Measurements from ENCODE around the gene HDGFL2. TPM values are rescaled to one million over a fixed set of nuclear protein-coding genes. Genes with fewer than 3 reads are reported as not detected.

Gene HDGFL2
- polyA plus RNA-seq, 3 donors, result 54.9 to 90.9 (median 85.5) TPM

DNA sequence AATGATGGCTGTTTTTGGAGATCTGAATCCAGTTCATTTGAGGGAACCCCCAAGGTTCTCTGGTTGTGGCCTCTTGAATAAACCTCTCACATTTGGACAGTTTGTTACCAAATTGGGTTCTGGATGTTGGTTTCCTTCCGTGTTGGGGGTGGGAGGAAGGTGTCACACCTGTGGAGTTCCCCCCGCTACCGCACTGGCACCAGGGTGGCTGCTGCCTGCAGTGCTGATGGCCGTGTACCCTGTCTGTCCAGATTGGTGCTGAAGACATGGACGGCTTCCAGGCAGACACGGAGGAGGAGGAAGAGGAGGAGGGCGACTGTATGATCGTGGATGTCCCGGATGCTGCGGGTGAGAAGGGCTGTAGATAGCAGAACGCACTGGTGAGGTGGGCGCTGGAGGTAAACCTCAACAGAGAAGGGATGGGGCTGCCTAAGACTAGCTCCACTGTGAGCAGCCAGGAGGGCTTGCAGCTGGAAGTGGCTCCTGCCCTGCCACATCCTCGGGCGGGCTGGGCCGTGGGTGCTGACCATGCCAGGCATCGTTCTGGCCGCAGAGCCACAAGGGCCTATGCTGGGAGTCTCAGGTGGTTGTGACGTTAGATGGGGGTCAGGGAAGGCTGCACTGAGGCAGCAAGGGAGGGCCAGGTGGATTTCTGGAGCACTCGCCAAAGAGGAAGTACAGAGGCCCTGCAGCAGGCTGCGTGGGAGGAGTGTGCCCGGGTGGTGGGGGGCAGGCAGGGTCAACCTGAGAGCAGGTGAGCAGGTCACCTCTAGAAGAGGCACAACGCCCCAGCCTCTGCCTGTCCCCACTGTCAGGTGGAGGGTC is 29.9 kb upstream of the HDGFL2 start:
- DNase-seq (ENCODE audit: extremely low read depth in 1 of 11, low read depth in 9 of 11, low spot score in 4 of 11), result no peak

GRCh38 chr19:4442819-4443146 is 29.3 kb upstream of the HDGFL2 start:
- no peak for DNase-seq (ENCODE audit: extremely low read depth in 1 of 11, low read depth in 9 of 11, low spot score in 4 of 11)

DNA sequence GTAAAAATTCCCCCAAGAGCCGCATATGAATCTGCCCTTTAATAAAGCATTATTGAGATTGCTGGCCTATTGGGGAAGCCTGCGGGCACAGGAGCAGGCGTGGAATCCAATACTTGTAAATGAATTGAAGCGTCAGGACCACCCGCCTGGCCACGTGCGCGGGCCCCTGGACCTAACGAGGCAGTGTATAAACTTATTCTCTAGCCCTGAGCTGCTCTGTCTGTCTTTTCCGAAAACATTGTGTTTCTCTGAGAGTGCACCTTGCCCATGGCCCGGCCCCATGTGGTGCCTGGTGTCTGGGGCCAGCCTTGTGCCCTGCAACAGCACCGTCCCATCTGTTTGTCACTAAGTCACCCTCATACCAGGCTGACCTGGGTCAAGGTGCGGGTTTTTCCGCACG is 28.9 kb upstream of the HDGFL2 start:
- DNase-seq (ENCODE audit: extremely low read depth in 1 of 11, low read depth in 9 of 11, low spot score in 4 of 11), result no peak

GRCh38 chr19:4443966-4444764 is 27.9 kb upstream of the HDGFL2 start:
- no peak for DNase-seq (ENCODE audit: extremely low read depth in 1 of 11, low read depth in 9 of 11, low spot score in 4 of 11)

DNA sequence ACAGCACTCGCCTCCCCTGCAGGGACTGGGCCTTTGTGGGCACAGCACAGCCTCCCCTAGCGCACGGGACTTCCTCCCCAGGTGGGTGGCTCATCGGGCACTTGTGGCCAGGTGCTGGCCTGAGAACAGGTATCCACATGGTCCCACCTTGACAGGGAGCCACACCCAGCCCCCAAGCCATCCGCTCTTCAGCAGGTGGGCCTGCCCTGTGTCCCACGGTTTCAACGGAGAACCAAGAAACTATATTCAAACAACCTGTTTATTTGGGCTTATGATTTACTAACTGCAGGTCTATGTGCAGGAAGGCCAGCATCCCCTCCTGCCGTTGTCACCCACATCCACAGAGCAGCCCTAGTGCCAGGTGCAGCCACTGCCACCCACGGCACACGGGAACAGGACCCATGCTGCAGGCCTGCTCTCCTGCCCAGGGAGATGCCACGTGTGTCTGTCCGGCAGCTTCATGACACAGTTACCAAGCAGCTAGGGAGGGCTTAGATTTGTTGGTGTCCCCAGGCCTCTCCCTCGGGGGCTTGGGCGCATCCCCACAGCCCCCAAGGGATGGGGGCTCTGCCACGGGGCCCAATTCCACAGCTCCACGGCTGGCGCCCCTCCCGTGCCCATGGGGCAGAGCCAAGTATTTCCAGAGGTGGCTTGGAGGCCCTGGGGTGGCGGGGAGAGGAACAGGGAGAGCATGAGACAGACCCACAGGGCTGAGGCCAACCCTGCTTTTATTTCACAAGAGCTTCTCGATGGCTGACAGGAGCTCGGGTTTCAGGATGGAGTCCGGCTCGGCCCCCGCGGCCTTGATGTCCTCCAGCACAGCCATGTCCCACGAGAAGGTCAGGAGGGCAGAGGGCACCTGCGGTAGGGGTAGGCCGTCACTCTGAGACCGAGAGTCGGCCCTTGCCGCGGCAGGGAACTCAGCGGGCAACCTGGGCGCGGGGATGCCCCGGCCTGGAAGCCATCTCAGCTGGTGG is 27.0 kb upstream of the HDGFL2 start:
- DNase-seq (ENCODE audit: extremely low read depth in 1 of 11, low read depth in 9 of 11, low spot score in 4 of 11), result peak in 1 of 11 donors; percentile 16

DNA sequence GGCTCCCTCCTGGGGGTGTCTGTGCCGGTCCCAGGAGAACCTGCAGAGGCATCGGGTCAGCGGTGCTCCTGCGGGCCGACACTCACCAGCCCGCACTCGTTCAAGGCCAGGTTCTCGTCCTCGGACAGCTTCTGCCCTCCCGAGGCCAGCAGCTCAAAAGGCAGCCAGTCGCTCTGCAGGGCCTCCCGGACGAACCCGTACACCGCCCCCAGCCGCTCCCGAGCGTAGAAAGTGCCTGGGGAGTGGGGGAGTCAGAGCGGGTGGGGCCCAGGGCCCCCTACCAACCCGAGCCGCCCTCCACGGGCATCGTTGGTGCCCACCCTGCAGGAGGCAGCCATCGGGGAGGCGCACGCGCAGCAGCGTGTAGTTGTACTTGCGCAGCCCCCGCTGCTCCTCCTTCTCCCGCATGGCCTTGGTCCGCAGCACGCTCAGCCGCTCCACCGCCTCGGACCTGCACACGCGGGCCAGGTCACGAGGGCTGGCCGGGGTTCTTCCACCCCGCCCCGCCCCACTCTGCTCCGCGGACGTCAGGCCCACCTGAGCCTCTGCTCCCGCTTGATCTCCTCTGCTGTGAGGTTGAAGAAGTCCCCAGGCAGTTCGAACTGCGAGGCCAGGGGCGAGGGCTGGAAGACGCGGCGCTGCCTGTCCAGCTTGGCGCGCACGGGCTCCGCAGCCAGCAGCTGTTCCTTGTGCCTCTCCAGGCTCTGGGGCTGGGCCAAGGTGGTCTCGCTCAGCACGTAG is 26.0 kb upstream of the HDGFL2 start:
- no peak for DNase-seq (ENCODE audit: extremely low read depth in 1 of 11, low read depth in 9 of 11, low spot score in 4 of 11)

DNA sequence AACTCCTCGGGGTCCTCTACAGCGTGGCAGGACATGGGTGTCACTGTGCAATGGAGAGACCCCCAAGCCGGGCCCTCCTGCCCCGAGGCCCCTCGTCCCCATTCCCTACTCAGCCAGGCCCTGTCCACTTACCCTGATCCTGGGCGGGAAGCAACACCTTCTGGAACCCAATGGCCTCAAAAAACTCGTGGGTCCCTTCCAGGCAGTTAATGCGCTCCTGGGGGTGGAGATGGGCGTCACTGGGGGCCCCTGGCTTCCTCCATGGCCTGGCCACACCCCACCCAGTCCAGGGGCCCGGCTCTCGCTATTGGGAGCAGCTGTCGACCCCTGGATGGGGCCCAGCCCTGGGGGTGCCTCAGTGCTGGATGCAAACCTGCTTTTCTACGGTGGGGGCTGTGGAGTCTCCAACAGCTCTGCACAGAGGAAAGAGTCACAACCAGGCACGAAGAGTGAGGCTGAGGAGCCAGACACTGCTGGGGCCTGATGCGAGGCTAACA is 25.3 kb upstream of the HDGFL2 start:
- no peak for DNase-seq (ENCODE audit: extremely low read depth in 1 of 11, low read depth in 9 of 11, low spot score in 4 of 11)

- no peak for DNase-seq (ENCODE audit: extremely low read depth in 1 of 11, low read depth in 9 of 11, low spot score in 4 of 11)
These were observed 24.6 kb upstream of the HDGFL2 start for GRCh38 chr19:4447327-4448146.

DNA sequence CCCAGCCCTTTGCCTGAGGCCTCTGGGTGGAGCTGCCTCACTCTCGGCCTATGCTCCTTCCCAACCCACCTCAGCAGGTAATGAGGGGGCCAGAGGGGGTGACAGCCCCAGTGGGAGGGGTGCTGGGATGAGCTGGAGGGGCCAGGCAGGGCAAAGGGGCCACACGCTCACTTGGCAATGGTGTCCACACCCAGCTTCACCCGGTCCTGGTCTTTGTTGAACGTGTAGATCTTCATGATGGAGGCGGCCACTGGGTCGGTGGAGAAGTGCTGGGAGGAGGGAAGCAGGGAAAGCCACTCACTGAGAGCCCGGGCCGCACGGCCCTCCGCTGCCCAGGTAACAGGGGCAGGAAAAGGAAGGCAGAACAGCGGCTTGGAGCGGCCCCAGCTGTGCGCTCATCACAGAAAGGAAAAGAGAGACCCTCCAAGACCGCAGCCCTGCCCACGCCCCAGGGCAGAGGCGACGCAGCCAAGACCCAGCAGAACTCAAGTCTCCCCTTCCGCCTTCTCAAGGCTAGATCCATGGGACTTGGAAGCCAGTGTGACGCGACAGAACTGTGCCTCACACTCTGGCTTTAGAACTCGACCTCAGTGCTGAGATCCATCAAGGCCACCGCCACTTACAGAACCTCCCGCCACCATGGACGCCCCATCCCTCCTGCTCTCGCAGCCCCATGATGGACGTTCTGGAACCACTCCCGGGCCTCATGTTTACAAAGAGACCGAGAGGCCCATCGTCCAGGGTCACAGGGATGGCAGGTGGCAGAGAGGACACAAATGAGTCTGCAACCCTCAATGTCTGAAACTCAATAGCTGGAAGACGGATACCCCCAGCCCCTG is 23.7 kb upstream of the HDGFL2 start:
- DNase-seq (ENCODE audit: extremely low read depth in 1 of 11, low read depth in 9 of 11, low spot score in 4 of 11), result no peak

DNA sequence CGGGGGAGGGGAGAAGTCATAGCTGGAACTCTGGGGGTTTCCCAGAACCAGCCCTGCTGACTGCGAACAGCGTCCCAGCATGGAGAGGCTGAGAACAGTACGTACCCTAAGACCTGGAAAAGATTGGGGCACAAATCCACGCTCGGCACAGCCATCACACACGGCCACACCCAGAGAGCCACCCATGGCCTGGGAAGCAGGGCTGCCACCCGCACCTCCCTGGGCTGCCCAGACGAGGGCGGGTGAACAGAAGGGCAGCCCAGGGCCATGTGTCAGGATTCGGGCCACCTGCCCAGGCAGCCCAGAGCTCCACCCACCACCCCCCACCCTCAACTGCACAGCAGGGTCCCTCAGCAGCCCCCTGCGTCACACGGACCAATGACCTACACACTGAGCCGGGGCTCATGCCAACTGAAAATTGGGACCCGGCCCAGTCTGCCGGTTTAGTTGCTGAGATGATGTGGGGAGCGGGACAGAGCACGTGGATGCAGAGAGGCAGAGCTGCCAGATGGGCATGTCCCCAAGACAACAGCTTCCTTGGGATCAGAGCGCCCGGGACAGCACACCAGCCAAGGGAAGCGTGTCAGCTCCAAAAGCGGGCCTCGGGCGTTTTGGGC is 23.0 kb upstream of the HDGFL2 start:
- no peak for DNase-seq (ENCODE audit: extremely low read depth in 1 of 11, low read depth in 9 of 11, low spot score in 4 of 11)

GRCh38 chr19:4449639-4450028 is 22.5 kb upstream of the HDGFL2 start:
- DNase-seq (ENCODE audit: extremely low read depth in 1 of 11, low read depth in 9 of 11, low spot score in 4 of 11), result no peak

DNA sequence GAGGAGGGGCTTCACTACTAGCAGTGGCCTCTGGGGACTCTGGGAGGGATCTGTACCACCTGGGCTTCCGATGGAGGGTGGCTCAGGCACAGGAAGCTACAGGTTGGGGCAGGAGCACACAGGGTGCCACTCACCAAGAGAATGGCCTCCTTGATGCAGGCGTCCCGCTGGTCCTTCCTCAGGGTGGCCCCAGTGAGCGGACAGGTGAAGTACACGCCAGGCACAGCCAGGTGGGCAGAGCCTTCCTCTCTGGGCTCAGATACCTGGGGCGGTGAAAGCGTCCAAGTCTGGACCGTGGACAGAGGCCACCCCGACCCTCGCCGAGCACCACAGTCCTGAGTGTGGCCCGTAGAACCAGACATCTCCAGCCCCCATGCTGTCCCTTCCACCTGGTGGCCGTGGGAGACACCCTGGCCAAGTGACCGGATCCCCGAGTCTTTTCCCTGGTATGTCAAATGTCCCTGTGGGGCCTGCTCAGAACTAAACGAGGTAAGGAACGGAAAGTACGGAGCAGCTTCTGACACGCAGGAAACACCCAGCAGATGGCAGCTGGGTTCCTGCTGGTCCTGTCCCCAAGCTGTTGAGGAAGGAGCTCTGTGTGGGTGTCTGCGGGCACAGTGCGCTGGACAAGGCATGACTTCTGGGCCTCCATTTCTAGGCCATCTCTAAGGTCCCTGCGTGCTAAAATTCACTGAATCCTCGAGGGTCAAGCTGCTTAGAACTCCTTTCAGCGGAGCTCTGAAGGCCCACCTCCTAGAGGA is 19.7 kb upstream of the HDGFL2 start:
- no peak for DNase-seq (ENCODE audit: extremely low read depth in 1 of 11, low read depth in 9 of 11, low spot score in 4 of 11)

- no peak for DNase-seq (ENCODE audit: extremely low read depth in 1 of 11, low read depth in 9 of 11, low spot score in 4 of 11)
These were observed 18.6 kb upstream of the HDGFL2 start for GRCh38 chr19:4453232-4454179.

- DNase-seq (ENCODE audit: extremely low read depth in 1 of 11, low read depth in 9 of 11, low spot score in 4 of 11), result no peak
These were observed 17.1 kb upstream of the HDGFL2 start for GRCh38 chr19:4454747-4455718.

Data from renal cortex interstitium (tissue), 11 donors.